LHCN-M2 (cell line): Measurements from ENCODE around the gene CLCN6. TPM values are rescaled to one million over a fixed set of nuclear protein-coding genes. Genes with fewer than 3 reads are reported as not detected.

Source experiments
- DNase-seq: peaks from one replicate; pipeline ENCODE4 v3.0.0-alpha.2; 2012; ENCODE audit warnings: low read depth
- total RNA-seq: library from RNA; depleted of rRNA; stranded (reverse); fragments of >200 nt; gene quantifications from 2 replicates; pipeline ENCODE4 v1.2.3, GENCODE V29; 2014

The CLCN6 gene
- total RNA-seq, 1 experiment from 2014 or later, result 10.7 TPM

DNA sequence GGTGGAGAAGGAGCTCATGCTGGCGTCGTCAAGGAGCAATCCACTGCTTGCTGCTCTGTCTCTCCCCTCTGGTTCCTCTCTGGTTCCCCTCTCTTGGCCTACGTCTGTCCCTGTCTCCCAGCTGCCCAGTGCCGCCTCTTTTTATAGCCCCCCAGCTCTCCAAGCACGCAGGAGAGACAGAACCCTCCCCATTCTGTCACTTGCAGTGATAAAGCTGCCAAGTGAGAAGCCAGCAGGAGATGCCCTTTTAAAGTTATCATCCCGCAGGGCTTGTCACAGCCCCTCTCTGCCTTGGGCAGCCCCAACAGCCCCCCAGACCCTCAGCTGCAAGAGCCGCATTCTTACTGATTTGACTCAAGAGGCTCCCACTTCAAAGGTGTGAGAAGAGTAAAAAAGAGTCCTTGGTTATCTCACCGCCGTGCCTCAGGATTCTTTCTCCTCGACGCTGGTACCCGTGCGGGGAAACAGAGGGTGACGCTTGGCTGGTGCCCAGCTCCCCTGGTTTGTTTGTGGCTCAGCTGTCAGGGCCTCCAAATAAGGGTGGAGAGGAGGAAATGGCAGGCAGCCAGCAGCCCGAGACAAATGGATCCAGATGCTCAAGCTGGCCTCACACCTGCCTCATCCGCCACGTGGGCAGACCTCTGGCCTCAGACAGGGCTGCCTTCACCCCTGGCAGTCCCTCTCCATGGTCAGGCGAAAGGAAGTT lies 41.8 kb downstream of the CLCN6 start, which contains the start of gene NPPA:
Gene NPPA (minus strand): TSS at position 117 of the 706 bp plus-strand sequence. CDS start 99 bp downstream, at position 18.
- DNase-seq, result peak; percentile 31

DNA sequence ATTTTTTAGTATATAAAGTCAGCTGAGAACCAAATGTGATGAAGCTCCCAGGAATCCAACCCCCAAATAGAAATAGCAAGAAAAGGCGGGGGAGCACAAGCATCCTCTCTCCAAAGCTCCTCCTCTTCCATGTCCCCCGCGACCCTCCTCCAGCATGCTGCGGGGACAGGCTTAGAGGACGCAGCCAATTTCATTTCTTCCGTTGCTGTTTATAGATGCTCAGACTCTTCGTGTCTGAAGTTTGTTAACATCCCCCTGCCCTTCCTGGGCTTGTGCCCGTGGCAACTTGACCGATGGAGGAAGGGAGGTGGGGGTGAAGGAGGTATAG lies 42.3 kb downstream of the CLCN6 start:
- DNase-seq, result no peak

DNA sequence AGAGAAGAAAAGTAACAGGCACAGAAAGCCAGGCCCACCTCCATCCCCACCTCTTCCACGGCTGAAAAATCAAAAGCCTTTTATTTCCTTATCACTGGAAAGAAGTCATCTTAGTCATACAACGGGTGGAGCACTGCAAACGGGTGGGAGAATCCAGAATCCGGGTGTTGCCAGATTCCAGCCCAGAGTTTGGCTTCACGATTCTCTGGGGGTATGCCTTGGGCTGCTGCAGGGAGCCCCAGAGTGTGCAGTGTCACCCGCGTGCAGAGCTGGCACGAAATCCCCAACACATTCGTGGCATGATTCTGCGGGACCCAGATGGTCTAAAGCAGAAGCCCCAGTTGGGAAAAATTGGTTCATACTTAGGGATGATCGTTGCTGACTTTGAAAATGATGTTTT lies 44.2 kb downstream of the CLCN6 start:
- no peak for DNase-seq

DNA sequence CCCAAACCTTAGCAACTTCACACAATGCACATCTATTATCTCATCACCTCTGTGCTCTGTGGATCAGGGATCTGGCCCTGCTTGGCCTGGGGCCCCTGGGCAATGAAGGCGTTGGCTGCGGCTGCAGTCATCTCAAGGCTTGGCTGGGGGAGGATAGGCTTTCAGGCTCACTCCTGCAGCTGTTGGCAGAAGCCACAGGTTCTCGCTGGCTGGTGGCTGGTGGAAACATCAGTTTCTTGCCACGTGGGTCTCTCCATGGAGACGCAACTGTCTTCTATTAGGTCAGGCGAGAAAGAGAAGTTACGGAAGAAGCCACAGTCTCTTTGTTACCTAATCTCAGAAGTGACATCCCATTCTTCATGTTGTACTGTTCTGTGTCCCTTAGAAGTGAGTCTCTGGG lies 45.2 kb downstream of the CLCN6 start:
- DNase-seq, result peak; percentile 62

DNA sequence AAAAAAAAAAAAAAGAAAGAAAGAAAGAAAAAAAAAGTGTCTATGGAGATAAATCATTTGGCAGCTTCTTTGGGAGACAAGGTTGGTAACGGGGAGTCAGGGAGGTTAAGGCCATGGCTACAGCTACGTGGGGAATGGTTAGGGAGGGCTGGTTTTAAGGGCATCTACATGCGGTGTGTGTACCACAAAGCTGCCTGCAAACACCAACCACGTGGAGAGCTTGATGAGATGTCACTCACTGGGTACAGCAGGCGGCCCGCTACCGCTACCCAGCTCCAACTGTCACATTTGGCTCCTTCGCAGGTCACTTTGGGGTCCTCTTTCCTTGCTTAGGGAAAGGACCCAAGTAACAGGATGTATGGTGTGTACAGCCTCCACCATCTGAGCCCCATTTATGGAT lies 48.5 kb downstream of the CLCN6 start:
- no peak for DNase-seq

DNA sequence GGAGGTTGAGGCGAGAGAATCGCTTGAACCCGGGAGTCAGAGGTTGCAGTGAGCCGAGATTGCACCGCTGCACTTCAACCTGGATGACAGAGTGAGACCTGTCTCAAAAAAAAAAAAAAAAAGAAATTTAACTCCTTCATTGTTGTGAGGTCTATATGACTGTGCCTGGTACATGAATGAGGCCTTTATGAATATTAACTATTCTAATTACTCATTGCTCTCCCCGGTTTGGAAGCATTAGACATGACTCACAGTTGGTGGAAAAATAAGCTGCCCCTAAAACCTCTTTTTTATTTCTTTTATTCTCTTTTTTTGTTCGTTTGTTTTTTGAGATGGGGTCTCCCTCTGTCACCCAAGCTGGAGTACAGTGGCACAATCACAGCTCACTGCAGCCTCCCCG lies 49.4 kb downstream of the CLCN6 start:
- DNase-seq, result no peak

DNA sequence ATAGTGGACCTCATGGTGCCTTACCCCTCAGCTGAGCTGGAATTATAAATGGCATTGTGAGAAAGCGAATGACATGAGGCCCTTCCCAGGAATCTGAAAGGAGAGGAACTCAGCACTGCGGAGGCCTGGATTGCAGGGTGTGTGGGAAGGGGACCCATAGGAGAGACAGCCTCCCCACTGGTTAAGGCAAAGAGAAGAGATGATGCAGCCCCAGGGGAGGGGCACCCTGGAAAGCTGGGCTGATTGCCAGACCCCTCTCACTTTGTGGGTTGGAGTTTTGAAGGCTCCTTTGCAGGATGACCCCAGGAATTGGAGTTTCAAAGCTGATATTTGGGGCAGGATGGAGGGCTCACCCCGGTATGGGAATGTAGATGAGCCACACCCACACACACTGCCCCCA lies 50.7 kb downstream of the CLCN6 start:
- DNase-seq, result no peak

DNA sequence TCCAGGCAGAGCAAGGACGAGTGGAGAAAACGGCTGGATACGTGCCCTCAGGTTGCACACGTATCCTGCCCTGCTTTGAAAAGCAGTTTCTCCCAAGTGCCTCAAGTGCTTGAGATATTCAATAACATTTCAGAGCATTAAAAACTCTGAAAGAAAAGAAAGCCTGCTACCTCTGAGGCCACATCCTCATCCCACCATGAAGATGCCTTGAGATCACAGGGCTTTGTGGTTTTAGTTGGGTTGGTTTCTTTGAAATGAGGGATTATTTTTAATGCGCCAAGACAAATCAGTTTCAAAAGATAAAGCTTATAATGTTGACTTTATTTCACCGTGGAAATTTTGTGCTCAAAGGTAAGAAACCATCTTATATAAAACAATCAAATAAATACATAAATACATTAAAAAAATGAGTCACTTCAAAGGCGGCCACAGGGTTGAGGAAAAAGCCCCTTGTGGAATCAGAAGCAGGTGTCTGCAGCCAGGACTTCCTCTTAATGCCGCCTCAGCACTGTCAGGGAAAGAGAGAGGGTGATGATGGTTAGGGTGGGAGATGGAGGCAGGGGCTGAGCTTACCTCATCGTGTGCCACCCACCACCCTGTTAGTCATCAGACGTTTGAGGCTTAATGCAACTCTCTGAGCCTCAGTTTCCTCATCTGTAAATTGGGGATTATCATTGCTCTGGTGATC lies 51.3 kb downstream of the CLCN6 start:
- no peak for DNase-seq

DNA sequence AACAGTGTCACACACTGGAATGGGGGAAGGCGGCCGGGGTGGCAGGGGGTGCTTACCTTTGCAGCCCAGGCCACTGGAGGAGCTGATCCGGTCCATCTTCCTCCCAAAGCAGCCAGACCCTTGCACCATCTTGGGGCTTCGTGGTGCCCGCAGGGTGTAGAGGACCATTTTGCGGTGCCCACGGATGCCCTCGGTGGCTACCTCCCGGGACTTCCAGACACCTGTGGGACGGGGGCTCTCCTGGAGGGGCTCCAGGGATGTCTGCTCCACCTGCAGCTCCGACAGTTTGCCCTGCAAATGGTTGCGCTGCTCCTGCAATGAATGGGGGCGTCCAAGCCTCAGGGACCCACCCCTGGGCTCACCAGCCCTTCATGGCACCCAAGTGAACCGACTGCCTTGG lies 52.2 kb downstream of the CLCN6 start:
- DNase-seq, result no peak

DNA sequence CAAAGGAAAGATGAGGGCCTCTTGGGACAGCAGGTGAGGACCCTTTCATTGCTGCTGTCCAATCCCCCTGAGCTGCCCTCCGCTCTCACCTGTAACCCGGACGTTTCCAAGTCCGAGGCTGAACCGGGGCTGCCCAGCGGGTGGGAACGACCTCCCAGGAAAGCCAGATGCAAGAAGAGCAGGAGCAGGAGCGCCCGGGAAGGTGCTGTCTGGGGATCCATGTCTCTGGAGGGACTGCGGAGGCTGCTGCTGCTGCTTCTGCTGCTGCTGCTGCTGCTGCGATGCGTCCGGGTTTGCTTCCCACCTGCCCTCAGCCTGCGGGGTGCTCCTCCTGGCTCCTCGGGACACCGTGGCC lies 52.6 kb downstream of the CLCN6 start, which contains the start of gene NPPB:
Gene NPPB (minus strand): TSS at position 333 of the 355 bp plus-strand sequence. CDS start 112 bp downstream, at position 221.
- DNase-seq, result no peak

DNA sequence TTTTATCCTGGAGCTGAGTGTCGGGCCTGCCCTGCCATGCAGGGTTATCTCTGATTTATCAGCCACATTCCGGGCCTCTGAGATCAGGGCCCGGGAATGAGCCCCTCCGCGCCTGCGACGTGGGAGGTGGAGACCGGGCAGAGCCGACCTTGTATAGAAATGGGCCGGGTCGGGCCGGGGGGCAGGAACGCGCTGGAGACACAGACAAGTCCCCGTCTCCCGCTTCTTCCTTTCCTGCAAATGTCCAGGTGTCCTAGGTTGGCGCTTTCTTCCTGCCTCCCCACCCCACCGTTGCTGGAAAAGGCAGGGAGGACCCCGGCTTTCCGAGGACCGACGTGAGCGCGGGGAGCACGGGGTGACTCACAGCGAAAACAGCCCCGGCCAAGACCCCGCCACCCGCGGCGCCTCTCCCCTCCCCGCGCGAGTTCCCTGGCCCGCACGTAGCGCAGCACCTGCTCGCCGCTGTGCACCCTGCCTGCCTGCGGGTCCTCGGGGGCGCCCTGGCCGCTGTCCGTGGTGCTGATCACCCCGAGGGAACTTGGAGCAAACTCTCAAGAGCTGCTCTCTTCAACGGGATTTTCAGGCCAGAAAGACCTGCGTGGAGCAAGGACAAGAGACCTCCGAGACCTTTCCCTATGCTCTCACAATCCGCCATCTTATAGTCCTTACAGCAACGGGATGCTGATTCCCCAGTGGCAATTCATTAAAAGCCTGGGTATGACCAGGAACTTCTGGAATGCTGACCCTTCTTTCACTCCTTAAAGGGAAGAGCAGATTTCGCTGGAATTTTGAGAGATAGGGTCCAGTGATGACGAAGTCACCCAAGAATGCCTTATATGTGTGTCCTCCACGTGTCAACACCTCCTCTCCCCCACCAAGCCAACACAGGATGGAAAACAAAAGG lies 53.2 kb downstream of the CLCN6 start:
- peak; percentile 49 for DNase-seq

DNA sequence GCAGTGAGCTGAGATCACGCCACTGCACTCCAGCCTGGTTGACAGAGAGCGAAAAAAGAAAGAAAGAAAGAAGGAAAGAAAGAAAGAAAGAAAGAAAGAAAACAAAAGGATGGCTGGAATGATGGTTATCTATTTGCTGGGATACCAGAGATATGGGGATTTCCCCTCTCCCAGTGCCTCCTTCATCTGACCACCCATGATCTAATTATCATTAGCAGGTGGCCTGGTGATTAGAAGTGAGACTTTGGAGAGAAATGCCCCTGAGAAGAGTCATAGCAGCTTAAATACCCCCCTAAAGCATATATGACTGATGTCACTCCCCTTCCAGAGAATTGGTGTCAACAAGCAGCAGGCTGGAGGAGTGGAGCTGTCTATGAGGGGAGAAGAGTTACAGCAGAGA lies 54.1 kb downstream of the CLCN6 start:
- DNase-seq, result no peak

DNA sequence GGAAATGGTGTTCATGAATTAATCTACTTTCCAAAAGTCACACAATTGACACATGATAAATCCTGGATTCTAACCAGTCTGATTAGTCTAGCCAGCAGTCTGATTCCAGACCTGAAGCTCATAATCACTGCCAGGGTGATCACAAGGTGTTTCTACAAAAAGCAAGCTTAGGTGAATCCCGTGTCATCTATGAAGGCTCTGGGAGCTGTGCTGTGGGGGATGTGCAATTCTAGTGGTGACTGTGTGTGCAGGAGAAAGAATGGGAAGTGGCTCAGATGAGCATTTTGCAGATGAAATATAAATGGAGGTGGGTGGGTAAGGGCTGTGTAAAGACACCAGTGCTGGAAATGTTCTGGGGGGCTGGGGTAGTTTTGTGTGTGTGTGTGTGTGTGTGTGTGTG lies 54.6 kb downstream of the CLCN6 start:
- no peak for DNase-seq

DNA sequence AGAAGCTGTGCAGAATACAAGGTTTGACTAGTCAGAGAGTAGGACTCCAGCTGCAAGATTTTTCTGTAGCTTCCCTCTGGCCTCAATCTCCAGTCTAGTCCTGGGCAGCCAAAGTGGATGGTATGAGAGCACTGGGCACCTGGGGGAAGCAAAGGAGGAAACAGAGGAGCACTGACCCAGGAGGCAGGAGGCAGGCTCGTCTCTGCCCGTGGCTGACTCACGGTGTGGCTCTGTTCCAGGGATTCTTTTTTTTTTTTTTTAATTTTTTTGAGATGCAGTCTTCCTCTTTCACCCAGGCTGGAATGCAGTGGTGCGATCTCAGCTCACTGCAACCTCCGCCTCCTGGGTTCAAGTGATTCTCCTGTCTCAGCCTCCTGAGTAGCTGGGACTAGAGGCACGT lies 56.9 kb downstream of the CLCN6 start:
- DNase-seq, result no peak

DNA sequence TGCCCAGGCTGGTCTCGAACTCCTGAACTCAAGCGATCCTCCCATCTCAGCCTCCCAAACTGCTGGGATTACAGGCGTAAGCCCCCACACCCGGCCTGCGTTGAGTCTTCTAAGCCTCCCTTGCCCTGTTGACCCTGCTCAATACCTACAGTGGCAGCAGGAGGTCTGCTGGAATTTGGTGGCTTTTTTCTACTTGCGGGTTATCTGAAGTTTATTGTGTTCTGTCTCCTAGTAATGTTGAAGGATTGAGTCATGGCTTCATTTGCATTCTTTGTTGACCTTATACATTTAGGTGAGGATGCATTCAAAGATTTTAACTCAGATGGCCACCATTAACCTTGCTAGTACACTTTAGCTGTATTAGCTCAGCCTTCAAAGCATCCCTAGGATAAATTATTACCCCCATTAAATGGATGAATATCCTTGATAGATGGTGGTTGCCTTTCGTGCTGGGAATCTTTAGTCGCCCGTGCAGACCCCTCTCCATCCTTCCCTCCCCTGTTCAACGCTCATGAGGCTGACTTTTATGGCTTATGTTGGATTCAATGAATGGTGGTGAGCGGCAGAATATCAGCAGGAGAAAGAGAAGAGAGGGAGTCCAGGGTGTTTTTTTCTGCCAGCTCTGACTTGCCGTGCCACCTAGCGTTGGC lies 62.5 kb downstream of the CLCN6 start:
- DNase-seq, result no peak

DNA sequence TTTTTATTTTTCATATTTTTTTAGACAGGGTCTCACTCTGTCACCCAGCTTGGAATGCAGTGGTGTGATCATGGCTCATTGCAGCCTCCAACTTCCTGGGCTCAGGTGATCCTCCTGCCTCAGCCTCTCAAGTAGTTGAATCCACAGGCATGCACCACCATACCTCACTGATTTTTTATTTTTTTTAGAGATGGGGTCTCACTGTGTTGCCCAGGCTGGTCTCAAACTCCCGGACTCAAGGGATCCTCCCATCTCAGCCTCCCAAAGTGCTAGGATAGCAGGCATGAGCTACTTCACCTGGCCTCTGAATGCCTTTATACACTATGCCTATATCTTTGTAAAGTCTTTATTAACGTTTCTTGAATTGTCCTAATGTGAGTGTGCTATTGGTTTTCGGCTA lies 63.1 kb downstream of the CLCN6 start:
- no peak for DNase-seq

DNA sequence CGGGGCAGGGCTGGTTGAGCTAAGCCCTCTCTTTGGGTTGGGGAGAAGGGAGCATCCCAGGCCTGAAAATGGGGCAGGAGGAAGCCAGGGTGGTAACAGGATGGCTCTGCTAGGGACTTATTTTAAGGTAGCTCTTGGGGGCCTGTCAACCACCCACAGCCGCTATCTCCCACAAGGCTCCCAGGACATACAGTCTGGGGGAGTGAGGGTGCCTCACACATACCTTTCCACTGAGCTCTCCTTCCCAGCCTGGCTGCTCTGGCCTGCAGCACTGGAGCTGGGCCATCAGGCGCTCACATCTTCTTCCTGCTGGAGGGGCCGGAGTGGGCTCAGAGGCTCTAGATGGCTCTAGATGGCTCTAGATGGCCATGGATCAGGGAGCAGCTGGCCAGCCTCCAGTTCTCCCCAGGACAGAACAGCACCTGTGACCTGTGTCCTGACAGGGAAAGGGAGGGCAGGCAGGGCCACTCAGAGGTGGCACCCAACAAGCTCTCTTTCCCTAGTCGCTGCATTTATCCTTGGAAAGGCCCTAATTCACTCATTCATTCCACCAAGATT lies 63.7 kb downstream of the CLCN6 start:
- DNase-seq, result no peak

DNA sequence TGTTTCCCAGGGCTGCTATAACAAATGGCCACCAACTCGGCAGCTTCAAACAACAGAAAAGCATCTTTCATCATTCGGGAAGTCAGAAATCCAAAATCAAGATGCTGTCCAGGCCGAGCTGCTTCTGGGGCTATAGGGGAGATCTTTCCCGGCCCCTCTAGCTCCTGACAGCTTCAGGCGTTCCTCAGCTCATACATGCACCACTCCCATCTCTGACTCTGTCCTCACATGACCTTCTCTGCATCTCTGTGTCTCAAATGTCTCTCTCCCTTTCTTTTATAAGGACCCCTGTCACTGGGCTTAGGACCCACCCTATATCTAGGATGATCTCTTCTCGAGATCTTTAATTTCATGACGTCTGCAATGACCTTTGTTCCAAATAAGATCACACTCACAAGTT lies 66.6 kb downstream of the CLCN6 start:
- no peak for DNase-seq

DNA sequence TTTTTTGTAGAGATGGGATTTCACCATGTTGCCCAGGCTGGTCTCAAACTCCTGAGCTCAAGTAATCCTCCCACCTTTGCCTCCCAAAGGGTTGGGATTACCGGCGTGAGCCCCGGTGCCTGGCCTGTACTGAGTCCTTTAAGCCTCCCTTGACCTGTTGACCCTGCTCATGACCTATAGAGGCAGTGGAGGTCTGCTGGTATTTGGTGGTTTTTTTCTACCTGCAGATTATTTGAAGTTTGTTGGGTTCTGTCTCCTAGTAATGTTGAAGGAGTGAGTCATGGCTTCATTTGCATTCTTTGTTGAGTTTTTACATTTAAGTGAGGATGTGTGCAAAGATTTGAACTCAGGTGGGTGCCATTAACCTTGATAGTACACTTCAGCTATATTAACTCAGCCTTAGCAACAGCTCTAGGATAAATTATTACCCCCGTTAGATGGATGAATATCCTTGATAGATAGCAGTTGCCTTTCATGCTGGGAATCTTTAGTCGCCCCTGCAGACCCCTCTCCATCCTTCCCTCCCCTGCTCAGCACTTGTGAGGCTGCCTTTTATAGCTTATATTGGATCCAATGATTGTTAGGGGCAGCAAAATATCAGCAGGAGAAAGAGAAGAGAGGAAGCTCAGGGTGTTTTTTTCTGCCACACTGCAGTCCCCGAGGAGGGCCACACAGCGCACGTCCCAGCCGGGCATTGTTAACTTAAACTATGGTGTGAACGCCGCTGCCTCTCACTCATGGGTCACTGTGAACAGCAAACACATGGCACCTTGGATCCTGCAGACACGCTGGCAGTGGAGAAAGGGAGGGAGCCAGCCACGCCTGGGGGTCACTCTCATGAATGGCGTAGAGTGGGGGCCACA lies 67.6 kb downstream of the CLCN6 start:
- no peak for DNase-seq

DNA sequence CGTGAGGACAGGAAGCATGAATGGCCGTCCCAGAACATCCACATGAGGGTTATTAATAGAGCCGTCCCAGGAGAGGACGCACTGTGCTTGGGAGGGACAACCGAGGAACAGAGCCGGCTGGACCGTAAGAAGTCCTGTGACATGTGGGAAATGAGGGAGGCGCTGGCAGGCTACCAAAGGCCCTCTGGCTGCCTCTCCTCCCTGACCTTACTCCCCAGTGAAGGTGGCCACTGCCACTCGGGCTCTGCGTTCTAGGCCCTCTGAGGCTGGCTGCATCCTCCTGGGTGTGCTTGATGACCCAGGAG lies 68.2 kb downstream of the CLCN6 start:
- no peak for DNase-seq

DNA sequence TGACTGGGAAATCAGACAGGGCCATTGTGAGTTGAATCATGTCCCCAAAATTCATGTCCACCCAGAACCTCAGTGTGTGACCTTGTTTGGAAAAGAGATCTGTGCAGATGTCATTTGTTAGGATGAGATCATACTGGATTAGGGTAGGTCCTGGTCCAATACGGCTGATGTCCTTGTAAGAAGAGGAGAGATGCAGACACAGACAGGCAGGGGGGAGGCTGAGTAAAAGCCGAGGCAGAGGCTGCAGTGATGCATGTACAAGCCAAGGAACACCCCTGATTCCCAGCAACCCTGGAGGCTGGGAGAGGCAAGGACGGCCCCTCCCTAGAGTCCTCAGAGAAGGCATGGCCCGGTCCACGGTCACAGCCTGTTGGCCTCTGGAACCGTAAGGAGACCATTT lies 68.6 kb downstream of the CLCN6 start:
- DNase-seq, result no peak
